Measurements from ENCODE around the gene ZNF662. TPM values are rescaled to one million over a fixed set of nuclear protein-coding genes. Genes with fewer than 3 reads are reported as not detected.
"Not testable (repeated sequence)": the region's sequence is repeated elsewhere in the genome, so short reads cannot be mapped to it uniquely, and the experiment has no call there.

ZNF662 gene
- total RNA-seq, 1 donor from 2014 or later, result 6.3 TPM

DNA sequence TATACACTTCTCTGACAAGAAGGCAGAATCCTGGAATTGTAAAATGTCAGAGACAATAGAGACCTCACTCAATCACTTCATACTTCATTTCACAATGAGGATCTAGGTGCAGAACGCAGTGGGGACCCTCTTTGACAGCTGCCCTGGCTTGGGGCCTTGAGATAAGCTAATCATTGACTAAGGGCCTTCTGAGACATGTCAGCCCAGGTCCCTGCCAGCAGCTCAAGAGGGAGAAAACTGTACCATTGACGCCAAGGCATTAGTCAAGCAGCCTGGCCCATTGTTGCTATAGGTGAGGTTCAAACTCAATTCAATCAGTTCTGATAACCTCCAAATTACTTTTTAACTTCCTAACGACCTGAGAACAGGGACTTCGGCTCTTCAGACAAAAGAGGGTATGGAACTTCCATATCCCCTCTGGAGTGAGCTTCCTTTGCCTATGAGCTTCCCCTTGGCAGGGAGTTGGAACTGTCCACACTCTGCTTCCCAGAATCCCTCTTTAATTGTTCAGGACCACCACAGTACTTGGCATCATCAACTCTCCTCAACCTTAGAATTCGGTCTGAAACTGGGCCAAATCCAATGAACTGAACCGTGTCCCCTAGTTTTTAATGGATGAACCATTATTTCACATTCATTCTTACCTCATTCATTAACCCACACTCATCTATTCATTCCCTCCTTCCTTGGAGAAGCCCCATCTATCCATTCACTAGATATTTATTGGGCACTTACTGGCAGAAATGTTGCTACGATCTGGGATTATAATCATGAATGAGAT is 28.8 kb upstream of the ZNF662 start:
- TF ChIP-seq, protein P1, sequence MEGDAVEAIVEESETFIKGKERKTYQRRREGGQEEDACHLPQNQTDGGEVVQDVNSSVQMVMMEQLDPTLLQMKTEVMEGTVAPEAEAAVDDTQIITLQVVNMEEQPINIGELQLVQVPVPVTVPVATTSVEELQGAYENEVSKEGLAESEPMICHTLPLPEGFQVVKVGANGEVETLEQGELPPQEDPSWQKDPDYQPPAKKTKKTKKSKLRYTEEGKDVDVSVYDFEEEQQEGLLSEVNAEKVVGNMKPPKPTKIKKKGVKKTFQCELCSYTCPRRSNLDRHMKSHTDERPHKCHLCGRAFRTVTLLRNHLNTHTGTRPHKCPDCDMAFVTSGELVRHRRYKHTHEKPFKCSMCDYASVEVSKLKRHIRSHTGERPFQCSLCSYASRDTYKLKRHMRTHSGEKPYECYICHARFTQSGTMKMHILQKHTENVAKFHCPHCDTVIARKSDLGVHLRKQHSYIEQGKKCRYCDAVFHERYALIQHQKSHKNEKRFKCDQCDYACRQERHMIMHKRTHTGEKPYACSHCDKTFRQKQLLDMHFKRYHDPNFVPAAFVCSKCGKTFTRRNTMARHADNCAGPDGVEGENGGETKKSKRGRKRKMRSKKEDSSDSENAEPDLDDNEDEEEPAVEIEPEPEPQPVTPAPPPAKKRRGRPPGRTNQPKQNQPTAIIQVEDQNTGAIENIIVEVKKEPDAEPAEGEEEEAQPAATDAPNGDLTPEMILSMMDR (conservative IDR thresholded peaks at IDR 0.05; ENCODE audit: low read depth, low read length), result no peak
- DNase-seq (ENCODE audit: low read depth), result peak; percentile 73
- no peak overlapping the region for H3K4me3 ChIP-seq (ENCODE audit: low read depth, low read length)

DNA sequence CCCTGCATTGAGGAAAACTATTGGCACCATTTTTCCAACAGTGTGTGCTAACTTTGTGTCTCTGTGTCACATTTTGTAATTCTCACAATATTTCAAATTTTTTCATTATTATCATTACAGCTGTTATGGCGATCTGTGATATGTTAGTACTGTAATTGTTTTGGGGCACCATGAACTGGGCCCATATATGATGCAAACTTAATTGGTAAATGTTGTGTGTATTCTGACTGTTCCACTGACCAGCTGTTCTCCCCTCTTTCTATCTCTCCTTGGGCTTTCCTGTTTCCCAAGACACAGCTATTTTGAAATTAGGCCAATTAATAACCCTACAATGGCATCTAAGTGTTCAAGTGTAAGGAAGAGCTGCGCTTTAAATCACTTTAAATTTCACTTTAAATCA is 28.1 kb upstream of the ZNF662 start:
- no peak overlapping the region for H3K4me3 ChIP-seq (ENCODE audit: low read depth, low read length)
- TF ChIP-seq, protein P1 (conservative IDR thresholded peaks at IDR 0.05; ENCODE audit: low read depth, low read length), result no peak
- no peak for DNase-seq (ENCODE audit: low read depth)

DNA sequence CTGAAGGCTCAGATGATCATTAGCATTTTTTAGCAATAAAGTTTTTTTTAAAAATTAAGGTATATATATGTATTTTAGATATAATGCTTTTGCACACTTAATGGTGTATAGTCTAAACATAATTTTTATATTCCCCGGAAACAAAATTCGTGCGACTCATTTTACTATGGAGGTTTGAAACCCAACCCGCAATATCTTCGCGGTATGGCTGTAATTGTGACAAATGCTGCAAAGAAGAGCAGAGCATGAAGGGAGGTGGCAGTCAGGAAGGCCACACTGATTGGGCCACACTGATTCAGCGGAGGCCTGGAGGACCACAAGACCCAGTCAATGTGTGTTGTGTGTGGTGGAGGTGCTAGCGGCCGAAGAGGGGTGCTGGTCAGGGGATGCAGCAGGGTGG is 25.8 kb upstream of the ZNF662 start:
- TF ChIP-seq, protein P1 (conservative IDR thresholded peaks at IDR 0.05; ENCODE audit: low read depth, low read length), result no peak
- DNase-seq (ENCODE audit: low read depth), result no peak
- no peak overlapping the region for H3K4me3 ChIP-seq (ENCODE audit: low read depth, low read length)

DNA sequence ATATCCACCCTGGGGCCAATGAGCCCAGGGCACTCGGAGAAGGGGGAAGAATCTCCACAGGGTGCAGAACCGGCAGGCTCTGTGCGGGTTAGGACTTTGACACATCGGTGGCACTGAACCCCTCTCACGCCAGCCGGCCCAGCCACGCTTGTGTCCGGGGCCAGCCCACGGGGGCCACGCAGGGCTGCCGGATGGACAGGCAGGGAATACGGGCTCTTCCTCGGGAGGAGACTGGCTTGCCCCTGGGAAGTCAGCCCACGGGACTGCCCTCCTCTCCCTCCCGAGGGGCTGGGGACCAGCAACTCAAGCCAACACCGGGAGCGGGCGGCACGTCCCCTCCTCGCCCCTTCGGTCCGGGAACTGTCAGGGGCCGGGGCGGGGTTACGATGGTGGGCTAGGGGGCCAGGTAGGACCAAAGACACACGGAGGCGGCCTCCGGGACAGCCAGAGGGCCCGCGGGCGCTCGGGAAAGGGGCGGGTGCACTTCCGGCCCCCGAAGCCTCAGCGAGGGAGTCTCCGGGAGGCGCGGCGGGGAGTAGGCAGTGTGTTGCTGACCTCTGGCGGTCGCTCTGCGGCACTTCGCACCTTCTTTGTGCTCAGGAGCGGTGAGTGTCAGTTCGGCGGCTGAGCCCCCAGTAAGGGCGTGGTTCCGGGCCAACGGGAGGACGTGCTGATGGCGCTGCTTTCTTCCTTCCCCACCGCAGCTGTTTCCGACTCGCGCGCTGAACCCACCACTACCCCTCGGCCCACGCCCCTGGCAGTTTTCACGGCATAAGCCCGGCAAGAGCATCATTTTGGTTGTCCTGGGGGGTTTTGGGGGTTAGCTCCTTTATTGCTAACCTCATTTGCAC is 25.1 kb upstream of the ZNF662 start:
- TF ChIP-seq, protein P1 (conservative IDR thresholded peaks at IDR 0.05; ENCODE audit: low read depth, low read length), result peak; percentile 79
- no peak for DNase-seq (ENCODE audit: low read depth)
- H3K4me3 ChIP-seq (ENCODE audit: low read depth, low read length), result peak overlapping the region; percentile 56

DNA sequence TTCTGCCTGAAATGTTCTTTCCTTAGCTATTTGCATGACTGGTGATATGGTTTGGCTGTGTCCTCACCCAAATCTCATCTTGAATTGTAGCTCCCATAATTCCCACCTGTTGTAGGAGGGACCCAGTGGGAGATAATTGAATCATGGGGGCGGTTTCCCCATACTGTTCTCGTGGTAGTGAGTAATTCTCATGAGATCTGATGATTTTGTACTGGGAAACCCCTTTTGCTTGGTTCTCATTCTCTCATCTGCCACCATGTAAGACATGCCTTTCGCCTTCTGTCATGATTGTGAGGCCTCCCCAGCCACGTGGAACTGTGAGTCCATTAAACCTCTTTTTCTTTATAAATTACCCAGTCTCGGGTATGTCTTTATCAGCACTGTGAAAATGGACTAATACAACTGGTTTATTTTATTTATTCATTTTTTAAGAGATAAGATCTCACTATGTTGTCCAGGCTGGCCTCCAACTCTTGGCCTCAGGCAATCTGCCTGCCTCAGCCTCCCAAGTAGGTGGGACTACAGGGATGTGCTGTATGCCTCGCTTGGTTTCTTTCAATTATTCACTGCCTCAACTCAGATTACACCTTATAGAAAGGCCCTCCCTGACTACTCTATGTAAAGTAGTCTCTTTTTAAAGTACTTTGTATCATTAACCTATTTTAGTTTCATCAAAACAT is 22.6 kb upstream of the ZNF662 start:
- H3K4me3 ChIP-seq (ENCODE audit: low read depth, low read length); DNase-seq (ENCODE audit: low read depth): not testable (repeated sequence)

DNA sequence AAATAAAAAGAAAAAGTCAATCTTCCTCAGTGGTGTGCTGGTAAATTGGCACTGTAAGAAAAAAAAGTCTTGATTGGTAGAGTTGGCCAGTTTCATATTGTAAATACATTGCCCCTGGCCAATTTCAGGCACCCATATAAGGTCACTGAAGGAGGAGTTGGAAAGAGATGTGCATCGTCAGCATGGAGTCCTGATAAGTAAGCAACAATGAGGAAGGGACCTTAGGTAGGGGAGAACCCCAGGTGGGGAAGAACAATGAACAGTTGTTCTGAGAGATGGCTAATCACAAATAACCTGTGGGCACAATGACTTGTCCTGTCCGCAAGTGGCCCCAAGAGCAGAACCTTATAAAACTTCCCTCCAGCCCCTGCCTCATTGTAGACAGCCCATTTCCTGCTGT is 21.6 kb upstream of the ZNF662 start:
- H3K4me3 ChIP-seq (ENCODE audit: low read depth, low read length), result no peak overlapping the region
- TF ChIP-seq, protein P1 (conservative IDR thresholded peaks at IDR 0.05; ENCODE audit: low read depth, low read length), result no peak
- DNase-seq (ENCODE audit: low read depth), result no peak

DNA sequence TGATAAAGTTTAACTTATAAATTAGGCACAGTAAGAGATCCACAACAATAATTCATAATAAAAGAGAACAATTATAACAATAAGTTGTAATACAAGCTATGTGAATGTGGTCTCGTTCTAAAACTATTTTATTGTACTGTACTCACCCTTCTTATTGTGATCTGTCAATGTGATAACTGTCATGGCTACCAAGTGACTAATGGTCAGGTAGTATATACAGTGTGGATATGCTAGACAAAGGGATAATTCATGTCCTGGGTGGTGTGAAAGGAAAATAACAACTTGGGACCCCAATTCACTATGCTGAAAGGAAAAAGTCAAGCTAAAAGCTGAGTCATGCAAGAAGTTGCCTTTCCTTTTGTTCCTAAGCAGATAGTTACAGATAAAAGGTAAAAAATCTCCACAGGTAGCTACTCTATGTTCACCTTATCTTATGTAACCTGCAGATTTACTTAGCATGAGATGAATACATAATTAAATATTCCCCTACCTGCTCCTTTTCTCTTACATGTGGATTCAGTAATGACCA is 19.6 kb upstream of the ZNF662 start:
- TF ChIP-seq, protein P1 (conservative IDR thresholded peaks at IDR 0.05; ENCODE audit: low read depth, low read length), result no peak
- DNase-seq (ENCODE audit: low read depth), result no peak
- H3K4me3 ChIP-seq (ENCODE audit: low read depth, low read length), result no peak overlapping the region
